Dendritic cell treated with granulocyte-macrophage colony-stimulating factor and Interleukin-4, amounts not matched to agents 40 ng/mL and 50 ng/mL, for 4 days (primary cell): Measurements from ENCODE around the gene LYPD4.

ENCODE experiments used
- H3K27ac Mint-ChIP-seq: one replicate; pipeline ENCODE4 v1.8.0; 2022; ENCODE audit warnings: mild to moderate bottlenecking, mixed read lengths
- H3K27me3 Mint-ChIP-seq: one replicate; pipeline ENCODE4 v1.8.0; 2022; ENCODE audit warnings: mild to moderate bottlenecking, mixed read lengths
- H3K36me3 Mint-ChIP-seq: one replicate; pipeline ENCODE4 v1.8.0; 2022; ENCODE audit warnings: low read depth, mixed read lengths
- H3K4me1 Mint-ChIP-seq: one replicate; pipeline ENCODE4 v1.8.0; 2022; ENCODE audit warnings: low read depth, mixed read lengths
- H3K4me3 Mint-ChIP-seq: one replicate; pipeline ENCODE4 v1.8.0; 2022; ENCODE audit warnings: mild to moderate bottlenecking, moderate library complexity, mixed read lengths
- H3K9me3 Mint-ChIP-seq: one replicate; pipeline ENCODE4 v1.8.0; 2022; ENCODE audit warnings: mixed read lengths
- intact Hi-C: fragments of 100-400 bp; cut with micrococcal nuclease; formaldehyde crosslinking; loops from one replicate; pipeline ENCODE4 v1.15.0; 2022

Gene LYPD4

DNA sequence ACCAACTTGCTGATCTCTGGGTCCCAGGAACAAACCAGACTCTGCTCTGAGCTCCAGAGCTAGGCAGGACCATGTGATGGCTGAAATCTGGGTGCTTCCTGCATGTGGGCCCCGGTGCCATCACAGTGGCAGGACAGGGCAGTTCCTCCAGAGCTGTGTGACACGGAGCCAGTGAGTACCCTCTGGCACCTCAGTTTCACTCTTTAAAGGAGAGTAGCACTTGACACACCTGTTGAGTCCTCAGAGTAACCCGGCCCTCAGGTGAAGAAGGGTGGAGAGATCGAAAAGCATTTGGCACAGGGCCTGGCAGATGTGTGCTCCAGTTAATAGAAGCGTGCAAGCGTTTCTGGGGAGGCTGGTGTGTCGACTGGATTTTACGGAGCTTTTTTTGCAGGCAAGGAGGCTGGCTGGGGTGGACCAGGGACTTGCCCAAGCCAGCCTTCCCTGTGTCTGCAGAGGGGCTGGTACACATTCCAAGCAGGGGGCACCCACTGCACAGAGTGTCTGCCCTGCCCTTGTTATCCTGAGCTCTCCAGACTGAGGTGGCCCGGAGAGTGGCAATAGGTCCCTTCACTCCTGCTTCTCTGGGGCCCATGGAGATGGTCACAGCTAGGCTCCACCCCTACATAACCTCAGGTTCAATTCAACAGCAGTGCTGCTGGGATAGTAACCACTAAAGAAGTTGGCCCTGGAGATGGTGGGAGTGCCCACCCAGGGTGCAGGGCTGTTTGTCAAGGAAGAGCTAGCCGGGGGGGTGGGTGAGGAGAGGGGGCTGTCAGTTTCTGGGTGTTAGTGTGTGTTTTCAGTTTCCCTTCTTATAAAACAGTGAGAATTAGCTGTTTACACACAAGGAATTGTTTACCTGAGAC lies 23.9 kb upstream of the LYPD4 start:
- Mint-ChIP-seq H3K4me1 (peaks cover 94% of the 10 kb centered on the region), H3K9me3 (no peaks in the 10 kb centered on the region), H3K27ac (peak overlapping the region; percentile 47), H3K27me3 (no peaks in the 10 kb centered on the region), H3K4me3 (no peak overlapping the region), H3K36me3 (peaks cover 95% of the 10 kb centered on the region)
- intact Hi-C loops = no loop called here

DNA sequence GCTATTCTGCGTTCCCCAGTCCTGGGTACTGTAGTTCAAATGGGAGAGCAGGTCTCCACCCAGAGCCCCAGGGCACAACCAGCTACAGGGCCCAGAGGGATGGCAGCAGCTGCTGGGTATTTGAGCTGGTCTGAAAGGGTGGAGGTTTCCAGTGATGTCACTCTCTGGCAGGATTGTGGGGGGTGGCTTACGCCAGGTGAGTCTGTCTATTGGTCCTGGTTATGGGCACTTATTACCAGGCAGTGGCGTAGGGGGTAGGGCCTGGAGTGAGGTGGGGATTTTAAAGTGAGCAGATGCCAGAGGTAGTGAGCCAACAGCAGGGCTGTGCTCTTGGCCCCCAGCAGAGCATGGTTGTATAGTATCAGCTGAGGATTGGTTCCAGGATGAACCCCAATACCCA lies 21.8 kb upstream of the LYPD4 start:
- H3K4me3 Mint-ChIP-seq = no peak overlapping the region
- peaks cover 100% of the 10 kb centered on the region for H3K36me3 Mint-ChIP-seq
- H3K27me3 Mint-ChIP-seq = no peaks in the 10 kb centered on the region
- intact Hi-C loops = no loop called here
- no peaks in the 10 kb centered on the region for H3K9me3 Mint-ChIP-seq
- H3K27ac Mint-ChIP-seq = no peak overlapping the region
- peaks cover 94% of the 10 kb centered on the region for H3K4me1 Mint-ChIP-seq

DNA sequence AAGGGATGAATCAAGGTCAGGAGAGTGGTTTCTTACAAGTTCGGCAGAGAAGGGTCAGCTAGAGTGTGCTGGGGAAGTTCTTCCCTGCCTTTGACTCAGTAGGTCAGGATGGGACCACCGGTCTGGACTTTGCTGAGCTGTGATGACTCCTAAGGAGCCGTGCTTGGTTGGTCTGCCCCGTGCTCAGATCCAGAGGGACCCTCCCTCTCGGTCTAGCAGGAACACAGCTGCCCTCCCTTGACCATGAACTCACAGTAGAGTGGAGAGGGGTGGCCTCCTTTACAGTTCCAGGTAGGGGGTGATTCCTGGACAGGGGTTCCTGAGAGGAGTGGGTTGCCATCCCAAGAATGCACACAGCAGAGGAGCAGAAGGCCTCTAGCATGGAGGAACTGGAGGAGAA lies 19.9 kb upstream of the LYPD4 start:
- no peak overlapping the region for H3K4me3 Mint-ChIP-seq
- H3K9me3 Mint-ChIP-seq = no peaks in the 10 kb centered on the region
- peaks cover 88% of the 10 kb centered on the region for H3K4me1 Mint-ChIP-seq
- no peaks in the 10 kb centered on the region for H3K27me3 Mint-ChIP-seq
- peaks cover 95% of the 10 kb centered on the region for H3K36me3 Mint-ChIP-seq
- H3K27ac Mint-ChIP-seq = peak overlapping the region; percentile 85
- intact Hi-C loops = no loop called here

DNA sequence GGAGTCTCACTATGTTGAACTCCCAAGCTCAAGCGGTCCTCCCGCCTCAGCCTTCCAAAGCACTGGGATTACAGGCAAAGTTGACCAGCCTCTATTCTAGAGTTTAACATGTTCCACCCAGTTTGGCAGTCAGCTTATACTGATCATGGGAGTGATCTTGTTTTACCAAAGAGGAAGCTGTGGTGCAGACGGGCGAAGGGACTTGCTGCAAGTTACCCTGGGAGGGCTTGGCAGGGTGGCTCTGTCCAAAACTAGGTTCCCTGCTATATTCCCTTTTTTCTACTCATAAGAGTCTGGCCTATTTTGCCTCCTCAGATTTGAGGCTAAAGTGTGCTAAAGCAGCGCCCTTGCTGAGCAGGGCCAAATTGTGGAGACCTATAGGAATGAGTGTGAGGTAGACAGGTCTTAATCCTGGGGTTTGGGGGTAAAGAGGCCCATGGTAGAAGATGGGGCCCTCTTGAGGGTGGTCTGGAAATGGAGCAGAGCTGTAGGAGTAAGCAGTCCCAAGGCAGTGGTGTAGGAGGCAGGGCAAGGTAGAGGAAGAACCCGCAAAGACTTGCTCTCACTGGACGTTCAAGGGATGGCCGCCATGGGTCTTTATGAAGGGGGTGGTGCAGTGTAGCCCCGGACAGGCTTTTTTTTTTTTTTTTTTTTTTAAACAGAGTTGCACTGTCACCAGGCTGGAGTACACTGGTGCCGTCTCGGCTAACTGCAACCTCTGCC lies 18.9 kb upstream of the LYPD4 start:
- Mint-ChIP-seq H3K27me3 (no peaks in the 10 kb centered on the region), H3K9me3 (no peaks in the 10 kb centered on the region), H3K4me1 (peaks cover 78% of the 10 kb centered on the region), H3K27ac (peak overlapping the region; percentile 85), H3K4me3 (peak overlapping the region; percentile 61), H3K36me3 (peaks cover 85% of the 10 kb centered on the region)
- intact Hi-C loops = no loop called here

DNA sequence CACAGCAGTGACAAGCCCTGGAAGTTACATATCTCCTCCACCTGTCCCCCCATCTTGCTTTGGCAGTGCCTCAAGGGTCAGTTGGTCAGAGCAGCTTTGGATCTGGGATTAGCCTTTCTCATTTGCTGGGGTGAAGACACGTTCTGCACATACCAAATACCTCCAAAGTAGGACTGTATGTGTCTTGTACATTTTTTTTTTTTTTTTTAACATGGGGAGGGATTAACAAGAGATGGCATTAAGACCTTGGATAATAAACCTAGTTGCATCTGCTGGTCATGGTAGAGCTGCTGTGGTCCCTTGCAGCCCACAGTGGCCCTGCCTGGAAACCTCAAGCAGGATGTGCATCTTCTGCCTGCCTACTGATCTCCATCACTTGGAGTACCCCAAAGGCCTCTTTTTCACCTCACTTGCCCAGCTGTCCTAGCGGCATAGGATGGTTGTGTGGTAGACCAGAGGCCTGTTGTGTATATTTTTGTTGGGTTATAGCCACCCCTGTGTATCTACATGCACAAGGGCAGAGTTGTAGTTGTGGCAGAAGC lies 18.0 kb upstream of the LYPD4 start:
- Mint-ChIP-seq H3K9me3 (no peaks in the 10 kb centered on the region), H3K27ac (peak overlapping the region; percentile 85), H3K27me3 (no peaks in the 10 kb centered on the region), H3K4me1 (peaks cover 69% of the 10 kb centered on the region), H3K4me3 (peak overlapping the region; percentile 40), H3K36me3 (peaks cover 77% of the 10 kb centered on the region)
- intact Hi-C loops = no loop called here

DNA sequence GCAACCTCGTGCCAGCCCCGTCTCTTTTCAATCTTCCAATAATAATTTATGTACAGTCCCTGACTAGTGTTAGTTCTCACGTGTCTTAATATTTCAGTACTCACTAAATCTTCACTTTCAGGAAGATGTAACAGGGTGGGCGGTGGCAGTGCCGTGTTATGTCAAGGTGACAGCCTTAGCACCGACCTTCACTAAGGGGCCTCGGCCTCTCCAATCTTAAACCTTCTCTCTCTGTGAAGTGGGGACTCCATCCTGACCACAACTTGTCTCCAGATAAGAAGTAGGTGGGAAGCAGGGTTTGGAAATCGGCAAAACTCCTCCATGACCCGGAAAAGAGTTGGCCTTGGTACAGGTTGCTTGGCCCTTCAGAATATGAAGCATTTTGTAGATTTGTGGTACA lies 17.4 kb upstream of the LYPD4 start:
- peak overlapping the region; percentile 94 for H3K27ac Mint-ChIP-seq
- no peaks in the 10 kb centered on the region for H3K27me3 Mint-ChIP-seq
- H3K4me1 Mint-ChIP-seq = peaks cover 62% of the 10 kb centered on the region
- no peaks in the 10 kb centered on the region for H3K9me3 Mint-ChIP-seq
- intact Hi-C loops = no loop called here
- H3K4me3 Mint-ChIP-seq = peak overlapping the region; percentile 40
- peaks cover 70% of the 10 kb centered on the region for H3K36me3 Mint-ChIP-seq

DNA sequence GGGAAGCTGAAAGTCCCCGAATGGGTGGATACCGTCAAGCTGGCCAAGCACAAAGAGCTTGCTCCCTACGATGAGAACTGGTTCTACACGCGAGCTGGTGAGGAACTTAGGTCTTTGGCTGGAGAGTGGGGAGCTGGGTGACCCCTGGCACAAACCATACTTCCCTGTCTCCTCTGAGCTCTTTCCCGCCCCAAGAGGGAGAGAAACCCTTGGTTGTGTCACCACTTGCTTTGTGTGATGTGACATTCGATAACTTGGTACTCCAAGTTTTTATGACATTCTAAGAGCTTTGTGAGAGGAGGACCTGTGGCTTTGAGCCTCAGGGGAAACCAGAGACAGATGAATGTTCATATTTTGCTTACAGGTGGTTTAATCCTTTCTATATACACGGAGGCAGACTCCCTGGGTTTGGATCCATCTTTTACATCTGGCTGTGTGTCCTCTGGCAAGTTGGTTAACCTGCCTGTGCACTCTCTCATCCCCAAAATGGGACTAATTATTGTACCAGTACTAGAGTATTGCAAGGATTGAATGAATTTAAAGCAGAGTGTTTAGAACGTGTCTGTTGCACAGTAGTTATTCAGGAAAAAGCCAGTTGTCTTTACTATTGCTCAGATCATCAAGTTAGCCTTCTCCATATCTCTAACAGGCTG lies 16.8 kb upstream of the LYPD4 start:
- no peaks in the 10 kb centered on the region for H3K9me3 Mint-ChIP-seq
- H3K27me3 Mint-ChIP-seq = no peaks in the 10 kb centered on the region
- H3K27ac Mint-ChIP-seq = peak overlapping the region; percentile 94
- intact Hi-C loops = no loop called here
- H3K4me1 Mint-ChIP-seq = peaks cover 56% of the 10 kb centered on the region
- H3K36me3 Mint-ChIP-seq = peaks cover 64% of the 10 kb centered on the region
- H3K4me3 Mint-ChIP-seq = peak overlapping the region; percentile 96

DNA sequence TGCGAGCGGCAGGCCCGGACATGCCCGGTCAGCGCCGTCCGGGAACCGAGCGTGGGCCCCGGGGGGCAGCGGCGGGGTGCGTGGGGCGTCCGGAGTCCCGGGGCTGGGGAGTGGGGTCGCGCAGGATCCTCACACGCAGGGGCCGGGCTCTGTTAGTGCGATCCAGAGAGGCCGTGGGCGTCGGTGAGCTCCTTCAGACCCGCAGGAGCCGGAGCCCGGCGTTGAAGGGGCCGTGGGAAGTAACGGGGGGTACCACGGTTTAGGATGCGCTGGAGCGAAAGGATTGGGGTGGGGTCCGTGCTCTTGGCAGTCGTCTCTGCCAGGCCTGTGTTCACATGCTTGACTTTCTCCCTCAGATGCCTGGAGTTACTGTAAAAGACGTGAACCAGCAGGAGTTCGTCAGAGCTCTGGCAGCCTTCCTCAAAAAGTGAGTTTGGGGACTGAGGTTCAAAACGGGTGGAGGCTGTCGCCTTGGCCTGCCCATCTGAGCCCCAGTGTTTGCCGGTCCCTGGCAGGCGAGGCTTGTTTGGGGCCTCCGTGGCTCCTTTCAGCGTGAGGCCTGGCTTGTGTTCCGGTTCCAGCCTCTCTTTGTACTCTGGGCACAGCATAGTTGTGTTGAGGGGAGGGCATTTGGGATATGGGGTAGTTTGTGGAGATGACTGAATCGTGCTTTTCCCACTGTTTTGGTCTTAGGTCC lies 16.1 kb upstream of the LYPD4 start:
- intact Hi-C loops = no loop called here
- Mint-ChIP-seq H3K27ac (peak overlapping the region; percentile 94), H3K9me3 (no peaks in the 10 kb centered on the region), H3K36me3 (peaks cover 57% of the 10 kb centered on the region), H3K27me3 (no peaks in the 10 kb centered on the region), H3K4me1 (peaks cover 51% of the 10 kb centered on the region), H3K4me3 (peak overlapping the region; percentile 96)

DNA sequence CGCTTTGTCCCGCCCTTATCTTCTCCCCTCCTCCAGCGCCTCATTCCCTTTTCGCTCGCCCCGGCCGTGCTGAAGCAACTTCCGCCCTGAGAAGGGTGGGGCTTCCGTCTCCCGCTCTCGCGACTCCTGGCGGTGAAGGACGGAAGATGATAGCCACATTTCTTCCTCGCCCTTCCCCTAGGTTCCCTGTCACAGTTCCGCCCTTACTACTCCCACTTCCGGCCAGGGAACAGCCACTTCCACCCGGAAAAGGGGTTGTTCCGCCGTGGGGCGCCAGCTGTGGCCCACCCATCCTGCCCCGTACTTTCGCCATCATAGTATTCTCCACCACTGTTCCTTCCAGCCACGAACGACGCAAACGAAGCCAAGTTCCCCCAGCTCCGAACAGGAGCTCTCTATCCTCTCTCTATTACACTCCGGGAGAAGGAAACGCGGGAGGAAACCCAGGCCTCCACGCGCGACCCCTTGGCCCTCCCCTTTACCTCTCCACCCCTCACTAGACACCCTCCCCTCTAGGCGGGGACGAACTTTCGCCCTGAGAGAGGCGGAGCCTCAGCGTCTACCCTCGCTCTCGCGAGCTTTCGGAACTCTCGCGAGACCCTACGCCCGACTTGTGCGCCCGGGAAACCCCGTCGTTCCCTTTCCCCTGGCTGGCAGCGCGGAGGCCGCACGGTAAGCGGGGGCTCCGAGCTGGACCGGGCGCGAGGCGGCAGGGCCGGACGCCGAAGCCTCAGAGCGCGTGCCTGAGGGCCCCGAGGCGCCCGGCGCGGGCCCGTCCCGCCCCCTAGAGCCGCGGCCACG lies 15.3 kb upstream of the LYPD4 start, which contains the start of gene RPS19:
Gene RPS19 (plus strand): TSS at position 638 of the 801 bp plus-strand sequence. CDS start 520 bp downstream, outside the sequence.
- Mint-ChIP-seq H3K4me1 (peaks cover 47% of the 10 kb centered on the region), H3K27me3 (no peaks in the 10 kb centered on the region), H3K9me3 (no peaks in the 10 kb centered on the region), H3K4me3 (peak within 1 kb of the TSS; percentile 96), H3K36me3 (peaks cover 50% of the 10 kb centered on the region), H3K27ac (peak within 1 kb of the TSS; percentile 94)
- intact Hi-C loops = loop anchor here (5.0 kb wide), 1 partner anchor 97 kb away; the partner anchor contains the start of gene RABAC1

DNA sequence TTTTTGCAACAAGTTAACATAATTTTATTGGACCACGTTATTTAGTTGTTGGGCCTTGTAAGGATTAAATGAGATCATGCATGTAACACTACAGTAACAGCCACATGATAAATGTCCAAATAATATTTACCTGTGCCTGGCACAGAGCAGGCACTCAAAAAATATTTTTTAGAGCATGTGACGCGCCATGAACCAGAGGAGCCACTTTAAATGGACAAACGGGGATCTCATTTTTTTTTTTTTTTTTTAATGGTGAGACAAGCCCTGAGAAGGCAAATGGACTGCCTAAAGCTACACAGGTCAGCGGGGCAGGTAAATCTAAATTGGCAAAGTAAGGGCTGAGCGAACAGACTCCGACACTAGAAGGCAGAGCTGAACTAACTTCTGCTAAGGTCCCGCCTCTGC lies 14.7 kb upstream of the LYPD4 start:
- Mint-ChIP-seq H3K36me3 (peaks cover 44% of the 10 kb centered on the region), H3K4me3 (peak overlapping the region; percentile 96), H3K27me3 (peaks cover 3% of the 10 kb centered on the region), H3K4me1 (peaks cover 42% of the 10 kb centered on the region), H3K9me3 (no peaks in the 10 kb centered on the region), H3K27ac (peak overlapping the region; percentile 94)
- intact Hi-C loops = loop anchor here (5.0 kb wide), 1 partner anchor 98 kb away; the partner anchor contains the start of gene RABAC1

DNA sequence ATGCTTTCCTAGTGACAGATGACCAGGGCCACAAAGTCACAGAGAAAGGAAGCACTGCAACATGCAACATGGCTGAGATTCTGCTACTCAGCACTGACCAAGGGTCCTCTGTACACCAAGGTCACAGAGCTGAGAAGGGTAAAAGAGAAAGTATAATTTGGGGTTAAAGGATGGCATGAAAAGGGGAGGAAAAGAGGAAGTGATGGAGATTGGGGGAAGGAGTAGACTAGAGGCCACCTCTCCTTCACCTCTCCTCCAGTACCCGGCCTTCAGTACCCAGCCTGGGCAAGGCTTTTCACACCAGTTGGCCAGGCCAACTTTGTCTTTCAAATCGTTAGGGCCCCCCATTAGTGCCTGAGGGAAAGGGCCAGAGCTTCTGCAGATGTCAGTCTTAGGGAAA lies 9.3 kb upstream of the LYPD4 start:
- Mint-ChIP-seq H3K36me3 (no peaks in the 10 kb centered on the region), H3K4me1 (peaks cover 5% of the 10 kb centered on the region), H3K27me3 (peaks cover 22% of the 10 kb centered on the region), H3K27ac (no peak overlapping the region), H3K4me3 (no peak overlapping the region), H3K9me3 (no peaks in the 10 kb centered on the region)
- intact Hi-C loops = no loop called here

DNA sequence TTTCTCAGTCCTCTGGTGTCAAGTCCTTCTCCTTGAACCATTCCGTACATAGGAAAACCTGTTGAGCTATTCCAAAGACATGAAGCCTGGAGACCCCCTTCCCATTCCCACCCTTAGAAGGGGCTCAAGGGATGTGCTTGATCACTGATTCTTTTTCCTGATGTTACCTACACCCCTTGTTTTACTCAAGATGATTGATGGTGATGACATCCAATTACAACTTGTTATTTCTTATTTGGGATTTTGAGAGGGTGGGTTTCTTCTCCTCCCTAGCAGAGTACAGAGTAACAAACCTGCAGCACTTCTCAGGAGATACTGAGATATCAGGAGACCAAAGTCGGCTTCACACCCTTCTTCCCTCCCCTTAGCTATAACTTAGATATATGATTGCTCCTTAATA lies 8.9 kb upstream of the LYPD4 start:
- Mint-ChIP-seq H3K27me3 (peaks cover 24% of the 10 kb centered on the region), H3K4me1 (peaks cover 5% of the 10 kb centered on the region), H3K36me3 (no peaks in the 10 kb centered on the region), H3K4me3 (no peak overlapping the region), H3K9me3 (no peaks in the 10 kb centered on the region), H3K27ac (no peak overlapping the region)
- intact Hi-C loops = no loop called here

DNA sequence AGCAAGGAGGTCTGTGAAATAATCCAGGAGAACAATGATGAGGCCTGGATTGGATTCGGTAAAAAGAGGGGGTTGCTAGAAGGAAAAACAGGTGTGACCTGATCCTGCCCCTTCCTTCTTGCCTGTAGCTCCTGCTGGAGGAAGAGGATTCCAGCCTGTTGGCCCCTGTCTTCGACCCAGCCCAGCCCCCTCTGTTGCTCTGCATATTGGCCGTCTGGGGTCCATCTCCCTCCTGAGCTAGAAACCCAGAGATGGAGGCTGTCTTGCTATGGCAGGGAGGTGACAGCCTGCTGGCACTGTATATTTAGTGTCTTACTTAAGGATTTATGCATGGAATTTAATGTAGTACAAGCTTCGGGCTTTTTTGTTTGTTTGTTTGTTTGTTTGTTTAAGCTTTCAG lies 7.0 kb upstream of the LYPD4 start:
- Mint-ChIP-seq H3K9me3 (no peaks in the 10 kb centered on the region), H3K4me3 (no peak overlapping the region), H3K27me3 (peaks cover 24% of the 10 kb centered on the region), H3K36me3 (no peaks in the 10 kb centered on the region), H3K27ac (no peak overlapping the region), H3K4me1 (peaks cover 5% of the 10 kb centered on the region)
- intact Hi-C loops = no loop called here
